Esophagus muscularis mucosa (tissue), 4 donors: Measurements from ENCODE around the gene C1orf105. TPM values are rescaled to one million over a fixed set of nuclear protein-coding genes. Genes with fewer than 3 reads are reported as not detected.

Experiments used
- DNase-seq: peaks from one replicate; pipeline ENCODE4 v3.0.0-alpha.2; 2017; ENCODE audit errors: extremely low spot score
- H3K27ac ChIP-seq, 4 donors: fragments of 200-600 bp; sonication (generic); replicated peaks in 1 of 4; 1 replicate in 3 of 4; 2 replicates in 1 of 4; pipeline ENCODE4 v1.5.1; 2016 to 2019; ENCODE audit warnings: mild to moderate bottlenecking in 1 of 4
- H3K27me3 ChIP-seq, 4 donors: fragments of 200-600 bp; sonication (generic); one replicate each; pipeline versions ENCODE4 v1.5.1 to v1.6.0; 2016 to 2019
- H3K36me3 ChIP-seq, 4 donors: fragments of 200-600 bp; sonication (generic); one replicate each; pipeline ENCODE4 v1.5.1; 2016 to 2019
- H3K4me1 ChIP-seq, 4 donors: fragments of 200-600 bp; sonication (generic); one replicate each; pipeline ENCODE4 v1.5.1; 2016 to 2019
- H3K4me3 ChIP-seq, 4 donors: fragments of 200-600 bp; sonication (generic); 1 replicate in 2 of 4; 2 replicates in 2 of 4; pipeline ENCODE4 v1.5.1; 2016 to 2019; ENCODE audit warnings: mild to moderate bottlenecking in 4 of 4, moderate library complexity in 1 of 4
- H3K9me3 ChIP-seq, 4 donors: fragments of 200-600 bp; sonication (generic); 1 replicate in 3 of 4; 2 replicates in 1 of 4; pipeline ENCODE4 v1.5.1; 2016 to 2019
- CTCF ChIP-seq, 3 experiments: fragments of 200-600 bp in 2 of 3; fragments of 450-650 bp in 1 of 3; sonication (generic) in 2 of 3; IDR thresholded peaks; one replicate each; pipeline ENCODE4 v1.5.1; 2017 to 2019; ENCODE audit warnings: antibody characterized with exemption in 3 of 3, mild to moderate bottlenecking in 2 of 3, moderate library complexity in 1 of 3
- EP300 ChIP-seq: sonication (generic); formaldehyde crosslinking; IDR thresholded peaks from one replicate; pipeline ENCODE4 v1.6.1; 2017; ENCODE audit warnings: antibody characterized with exemption
- POLR2A ChIP-seq: fragments of 450-650 bp; IDR thresholded peaks from one replicate; pipeline ENCODE4 v1.6.1; 2017; ENCODE audit warnings: antibody characterized with exemption, moderate library complexity, mild to moderate bottlenecking, low read depth
- POLR2AphosphoS5 ChIP-seq, 2 donors: sonication (generic); formaldehyde crosslinking; IDR thresholded peaks; one replicate each; pipeline ENCODE4 v1.6.1; 2017; ENCODE audit warnings: antibody characterized with exemption in 2 of 2
- WGBS: methylation state at CpG from one replicate; pipeline ENCODE4 v1.1.5; 2018; 5-methylcytosine and 5-hydroxymethylcytosine counted together
- intact Hi-C: fragments of 100-400 bp; cut with DNase I; formaldehyde crosslinking; loops from one replicate; pipeline ENCODE4 v1.15.1; 2023
- total RNA-seq, 4 donors: library from RNA; depleted of rRNA; stranded (reverse); fragments of >200 nt; gene quantifications; one replicate each; pipeline versions ENCODE4 v1.1.0 to v1.2.1, GENCODE V29; 2016

Gene C1orf105
- total RNA-seq, 4 donors from 2014 or later, result not detected

GRCh38 chr1:172457479-172458130, 37.1 kb downstream of the C1orf105 start:
- intact Hi-C loops, result loop anchor here (10.0 kb wide), 1 partner anchor 247 kb away; no protein-coding TSS in a partner anchor
- no peak for TF ChIP-seq CTCF (IDR thresholded peaks at IDR 0.05)
- TF ChIP-seq POLR2AphosphoS5 (IDR thresholded peaks at IDR 0.05), result no peak
- no peak for TF ChIP-seq EP300
- TF ChIP-seq POLR2A, result no peak
- WGBS, result 90% methylated on average over 1 of the region's 1 CpG
- no peak overlapping the region for H3K27ac ChIP-seq
- H3K27me3 ChIP-seq, result no peaks in the 10 kb centered on the region
- H3K36me3 ChIP-seq, result no peaks in the 10 kb centered on the region
- H3K4me1 ChIP-seq, result peaks cover 0 to 5% (median 2%) of the 10 kb centered on the region in 4 donors
- no peak overlapping the region for H3K4me3 ChIP-seq
- H3K9me3 ChIP-seq, result no peaks in the 10 kb centered on the region
- no peak for DNase-seq

GRCh38 chr1:172460177-172460576, 39.7 kb downstream of the C1orf105 start:
- Histone ChIP-seq H3K4me3 (no peak overlapping the region), H3K9me3 (no peaks in the 10 kb centered on the region), H3K36me3 (no peaks in the 10 kb centered on the region), H3K4me1 (peaks cover 0 to 5% (median 2%) of the 10 kb centered on the region in 4 donors), H3K27me3 (no peaks in the 10 kb centered on the region), H3K27ac (no peak overlapping the region)
- DNase-seq, result no peak
- 88% methylated on average over 1 of the region's 1 CpG for WGBS
- TF ChIP-seq POLR2A (no peak), EP300 (no peak), CTCF (IDR thresholded peaks at IDR 0.05) (no peak), POLR2AphosphoS5 (IDR thresholded peaks at IDR 0.05) (no peak)
- intact Hi-C loops, result no loop called here

- no peak for TF ChIP-seq CTCF (IDR thresholded peaks at IDR 0.05)
- TF ChIP-seq EP300, result no peak
- TF ChIP-seq POLR2A, result no peak
- TF ChIP-seq POLR2AphosphoS5 (IDR thresholded peaks at IDR 0.05), result no peak
- no peaks in the 10 kb centered on the region for H3K36me3 ChIP-seq
- intact Hi-C loops, result no loop called here
- DNase-seq, result no peak
- H3K4me1 ChIP-seq, result peaks cover 0 to 5% (median 2%) of the 10 kb centered on the region in 4 donors
- no peak overlapping the region for H3K4me3 ChIP-seq
- H3K27me3 ChIP-seq, result no peaks in the 10 kb centered on the region
- no peak overlapping the region for H3K27ac ChIP-seq
- H3K9me3 ChIP-seq, result no peaks in the 10 kb centered on the region
- 33% methylated on average over 1 of the region's 1 CpG for WGBS
Observed at GRCh38 chr1:172460887-172461315, 40.4 kb downstream of the C1orf105 start.

- Histone ChIP-seq H3K27me3 (no peaks in the 10 kb centered on the region), H3K27ac (no peak overlapping the region), H3K4me1 (peaks cover 0 to 5% (median 2%) of the 10 kb centered on the region in 4 donors), H3K36me3 (no peaks in the 10 kb centered on the region), H3K9me3 (no peaks in the 10 kb centered on the region), H3K4me3 (no peak overlapping the region)
- intact Hi-C loops, result no loop called here
- no peak for DNase-seq
- WGBS, result 90% methylated on average over 1 of the region's 1 CpG
- TF ChIP-seq POLR2A (no peak), POLR2AphosphoS5 (IDR thresholded peaks at IDR 0.05) (no peak), EP300 (no peak), CTCF (IDR thresholded peaks at IDR 0.05) (no peak)
Observed at GRCh38 chr1:172465617-172466016, 45.1 kb downstream of the C1orf105 start.
